Panc1 (cell line): ENCODE results near the gene SLC9A9. TPM values are rescaled to one million over a fixed set of nuclear protein-coding genes. Genes with fewer than 3 reads are reported as not detected.

ENCODE experiments used
- ATAC-seq: fragments of 200-7000 bp; cut with Tn5 transposase; 2 replicates; pipeline ENCODE4 v1.9.1; 2020; ENCODE audit warnings: mild to moderate bottlenecking, moderate library complexity
- BruUV-seq: library from RNA; stranded (reverse); fragments of 400-500 nt; replicated peaks from 2 replicates; lab custom pipeline; 2021; lab: Mats Ljungman, UMichigan
- CTCF ChIA-PET: fragments of 300-600 bp; sonication (Branson Sonifier 250); formaldehyde crosslinking; loops from one replicate; lab custom pipeline; 2022; ENCODE audit warnings: antibody characterized with exemption; lab: Charles Lee
- POLR2A ChIA-PET: fragments of 300-600 bp; sonication (Branson Sonifier 250); formaldehyde crosslinking; loops from one replicate; lab custom pipeline; 2022; ENCODE audit warnings: antibody characterized with exemption; lab: Charles Lee
- DNase-seq: peaks from one replicate; pipeline ENCODE4 v3.0.0-alpha.2; 2010; ENCODE audit warnings: low read depth, low spot score
- H3K27ac ChIP-seq: 2 replicates; pipeline ENCODE4 v1.5.1; 2011; ENCODE audit warnings: mild to moderate bottlenecking, low read length, inconsistent platforms
- H3K27me3 ChIP-seq: fragments of 200-500 bp; sonication (Bioruptor generic); 2 replicates; pipeline ENCODE4 v1.6.0; 2014; ENCODE audit warnings: low read length, inconsistent platforms; ENCODE audit not compliant: control insufficient read depth, insufficient read depth
- H3K36me3 ChIP-seq: fragments of 200-500 bp; sonication (Bioruptor generic); 2 replicates; pipeline ENCODE4 v1.5.1; 2014; ENCODE audit warnings: inconsistent platforms, mild to moderate bottlenecking, low read length, moderate library complexity; ENCODE audit not compliant: control insufficient read depth, insufficient read depth
- H3K4me1 ChIP-seq: 2 replicates; pipeline ENCODE4 v1.5.1; 2011; ENCODE audit warnings: inconsistent platforms, mild to moderate bottlenecking, low read length, moderate library complexity; ENCODE audit not compliant: control insufficient read depth, insufficient read depth
- H3K4me3 ChIP-seq, 2 experiments: 2 replicates each; pipeline ENCODE4 v1.5.1; 2011 to 2012; ENCODE audit warnings: low read depth in 2 of 2, low read length in 2 of 2, mild to moderate bottlenecking in 2 of 2, inconsistent platforms in 1 of 2, moderate library complexity in 1 of 2
- H3K9me3 ChIP-seq: fragments of 200-500 bp; sonication (Bioruptor generic); 2 replicates; pipeline ENCODE4 v1.5.1; 2014; ENCODE audit warnings: low read depth, mild to moderate bottlenecking, inconsistent platforms, low read length, moderate library complexity; ENCODE audit not compliant: control insufficient read depth, insufficient read depth
- CTCF ChIP-seq: fragments of 450-650 bp; IDR thresholded peaks from 2 replicates; pipeline ENCODE4 v1.5.1; 2017; ENCODE audit warnings: mild to moderate bottlenecking
- POLR2AphosphoS5 ChIP-seq: IDR thresholded peaks from 2 replicates; pipeline ENCODE4 v1.6.1; 2012; ENCODE audit warnings: mild to moderate bottlenecking, low read depth, low read length, moderate library complexity
- REST ChIP-seq, 2 experiments: IDR thresholded peaks; 2 replicates each; pipeline ENCODE4 v1.6.1; 2011 to 2012; ENCODE audit warnings: low read depth in 2 of 2, control low read depth in 1 of 2, low read length in 1 of 2, mild to moderate bottlenecking in 1 of 2, moderate library complexity in 1 of 2; ENCODE audit not compliant: insufficient read depth in 1 of 2
- SIN3A ChIP-seq: IDR thresholded peaks from 2 replicates; pipeline ENCODE4 v1.6.1; 2012; ENCODE audit warnings: low read depth, mild to moderate bottlenecking, low read length, moderate library complexity, borderline replicate concordance; ENCODE audit not compliant: insufficient read depth
- TCF7L2 ChIP-seq: IDR thresholded peaks from 2 replicates; pipeline ENCODE4 v1.6.1; 2011; ENCODE audit warnings: mild to moderate bottlenecking, low read depth, low read length, inconsistent platforms
- in situ Hi-C: cut with HindIII; loops from 2 replicates; pipeline ENCODE4 v1.10.0; 2016; ENCODE audit warnings: low sequenced_read_pairs, low pct_unique_long_range_greater_than_20kb
- intact Hi-C: fragments of 100-400 bp; cut with micrococcal nuclease; formaldehyde crosslinking; loops from one replicate; pipeline ENCODE4 v1.10.0; 2022; ENCODE audit not compliant: unreplicated experiment
- total RNA-seq: library from RNA; stranded (reverse); gene quantifications from one replicate; pipeline ENCODE4 v1.2.1, GENCODE V29; 2021; ENCODE audit not compliant: unreplicated experiment

Gene SLC9A9
- total RNA-seq, 1 experiment from 2014 or later, result not detected

GRCh38 chr3:143351895-143352608 lies 496.2 kb downstream of the SLC9A9 start:
- Histone ChIP-seq H3K4me3 (no peak overlapping the region), H3K27me3 (0 out of 2 replicates have a peak, but pooled peaks cover 4% of the 10 kb centered on the region), H3K27ac (no peak overlapping the region), H3K36me3 (no peaks in the 10 kb centered on the region), H3K4me1 (no peaks in the 10 kb centered on the region), H3K9me3 (no peaks in the 10 kb centered on the region)
- ChIA-PET POLR2A (no interaction called here), CTCF (no interaction called here)
- in situ Hi-C loops (no loop called here), intact Hi-C loops (no loop called here)
- no TSS peak for BruUV-seq
- ATAC-seq (no peak), DNase-seq (no peak)
- TF ChIP-seq REST (IDR thresholded peaks at IDR 0.05; ENCODE audit: insufficient read depth in 1 of 2, low read depth in 2 of 2, low read length in 1 of 2) (no peak), CTCF (no peak)

- DNase-seq (no peak), ATAC-seq (no peak)
- H3K4me3 ChIP-seq, result no peak overlapping the region
- BruUV-seq, result no TSS peak
- H3K9me3 ChIP-seq, result no peaks in the 10 kb centered on the region
- TF ChIP-seq CTCF (no peak), TCF7L2 (no peak), SIN3A (no peak), POLR2AphosphoS5 (no peak), REST (IDR thresholded peaks at IDR 0.05; ENCODE audit: insufficient read depth in 1 of 2, low read depth in 2 of 2, low read length in 1 of 2) (no peak)
- in situ Hi-C loops (no loop called here), intact Hi-C loops (no loop called here)
- no peaks in the 10 kb centered on the region for H3K36me3 ChIP-seq
- no peak overlapping the region for H3K27ac ChIP-seq
- no peaks in the 10 kb centered on the region for H3K4me1 ChIP-seq
- ChIA-PET POLR2A (no interaction called here), CTCF (no interaction called here)
- H3K27me3 ChIP-seq, result 0 out of 2 replicates have a peak, but pooled peaks cover 4% of the 10 kb centered on the region
Observed at GRCh38 chr3:143351354-143351753, 496.9 kb downstream of the SLC9A9 start.
